Measurements from ENCODE around the gene CCDC198.
A peak's percentile ranks its signal among the peaks of the same experiment; 100 is the strongest.

GRCh38 chr14:57486767-57487379 is 6.8 kb downstream of the CCDC198 start:
- TF ChIP-seq POLR2AphosphoS5 (IDR thresholded peaks at IDR 0.05) (no peak), POLR2A (IDR thresholded peaks at IDR 0.05) (no peak), EP300 (IDR thresholded peaks at IDR 0.05) (no peak)
- TF ChIP-seq, protein P1, sequence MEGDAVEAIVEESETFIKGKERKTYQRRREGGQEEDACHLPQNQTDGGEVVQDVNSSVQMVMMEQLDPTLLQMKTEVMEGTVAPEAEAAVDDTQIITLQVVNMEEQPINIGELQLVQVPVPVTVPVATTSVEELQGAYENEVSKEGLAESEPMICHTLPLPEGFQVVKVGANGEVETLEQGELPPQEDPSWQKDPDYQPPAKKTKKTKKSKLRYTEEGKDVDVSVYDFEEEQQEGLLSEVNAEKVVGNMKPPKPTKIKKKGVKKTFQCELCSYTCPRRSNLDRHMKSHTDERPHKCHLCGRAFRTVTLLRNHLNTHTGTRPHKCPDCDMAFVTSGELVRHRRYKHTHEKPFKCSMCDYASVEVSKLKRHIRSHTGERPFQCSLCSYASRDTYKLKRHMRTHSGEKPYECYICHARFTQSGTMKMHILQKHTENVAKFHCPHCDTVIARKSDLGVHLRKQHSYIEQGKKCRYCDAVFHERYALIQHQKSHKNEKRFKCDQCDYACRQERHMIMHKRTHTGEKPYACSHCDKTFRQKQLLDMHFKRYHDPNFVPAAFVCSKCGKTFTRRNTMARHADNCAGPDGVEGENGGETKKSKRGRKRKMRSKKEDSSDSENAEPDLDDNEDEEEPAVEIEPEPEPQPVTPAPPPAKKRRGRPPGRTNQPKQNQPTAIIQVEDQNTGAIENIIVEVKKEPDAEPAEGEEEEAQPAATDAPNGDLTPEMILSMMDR (IDR thresholded peaks at IDR 0.05): peak in 4 of 7 experiments; percentile 17 to 48 (median 35)
